A204.1 (cell line): ENCODE results near the gene PTPN13.
"Not testable (repeated sequence)": the region's sequence is repeated elsewhere in the genome, so short reads cannot be mapped to it uniquely, and the experiment has no call there.

ENCODE experiments used
- FAIRE-seq: peaks from 2 replicates; lab custom pipeline; 2012; peaks lifted over from hg19 to GRCh38; lab: Jason Lieb, UNC

Gene PTPN13

GRCh38 chr4:86718152-86718551, 124.0 kb downstream of the PTPN13 start:
- no peak for FAIRE-seq

- not testable (repeated sequence) for FAIRE-seq
These were observed 125.0 kb downstream of the PTPN13 start for GRCh38 chr4:86719149-86719548.

- FAIRE-seq, result no peak
These were observed 126.5 kb downstream of the PTPN13 start for GRCh38 chr4:86720508-86721068.

- no peak for FAIRE-seq
These were observed 127.3 kb downstream of the PTPN13 start for GRCh38 chr4:86721412-86721811.

GRCh38 chr4:86730310-86730709, 136.2 kb downstream of the PTPN13 start:
- no peak for FAIRE-seq

GRCh38 chr4:86737244-86737643, 143.1 kb downstream of the PTPN13 start:
- no peak for FAIRE-seq

- FAIRE-seq, result no peak
These were observed 147.7 kb downstream of the PTPN13 start for GRCh38 chr4:86741846-86742245.

GRCh38 chr4:86744570-86744969, 150.5 kb downstream of the PTPN13 start:
- no peak for FAIRE-seq

- FAIRE-seq, result no peak
These were observed 155.0 kb downstream of the PTPN13 start for GRCh38 chr4:86749121-86749520.

GRCh38 chr4:86755388-86755787, 161.3 kb downstream of the PTPN13 start:
- no peak for FAIRE-seq

- no peak for FAIRE-seq
These were observed 163.4 kb downstream of the PTPN13 start for GRCh38 chr4:86757468-86757867.

- no peak for FAIRE-seq
These were observed 165.2 kb downstream of the PTPN13 start for GRCh38 chr4:86759298-86759697.

GRCh38 chr4:86762649-86763048, 168.5 kb downstream of the PTPN13 start:
- no peak for FAIRE-seq

GRCh38 chr4:86769794-86770193, 175.7 kb downstream of the PTPN13 start:
- no peak for FAIRE-seq

GRCh38 chr4:86771141-86771540, 177.0 kb downstream of the PTPN13 start:
- FAIRE-seq, result no peak

- FAIRE-seq, result no peak
These were observed 180.9 kb downstream of the PTPN13 start for GRCh38 chr4:86775061-86775460.

- no peak for FAIRE-seq
These were observed 184.1 kb downstream of the PTPN13 start for GRCh38 chr4:86778175-86778574.

- FAIRE-seq, result no peak
These were observed 194.7 kb downstream of the PTPN13 start for GRCh38 chr4:86788826-86789225.

- no peak for FAIRE-seq
These were observed 197.0 kb downstream of the PTPN13 start for GRCh38 chr4:86791126-86791525.

- no peak for FAIRE-seq
These were observed 215.7 kb downstream of the PTPN13 start for GRCh38 chr4:86809809-86810208.

- no peak for FAIRE-seq
These were observed 216.7 kb downstream of the PTPN13 start for GRCh38 chr4:86810847-86811246.

- FAIRE-seq, result no peak
These were observed 221.5 kb downstream of the PTPN13 start for GRCh38 chr4:86815653-86816052.

- FAIRE-seq, result no peak
These were observed 222.6 kb downstream of the PTPN13 start for GRCh38 chr4:86816501-86817273.

- FAIRE-seq, result no peak
These were observed 224.1 kb downstream of the PTPN13 start for GRCh38 chr4:86818211-86818610.
